ENCODE measurements around the gene ZNF684.
"Not testable (repeated sequence)": the region's sequence is repeated elsewhere in the genome, so short reads cannot be mapped to it uniquely, and the experiment has no call there.

ZNF684 gene

DNA sequence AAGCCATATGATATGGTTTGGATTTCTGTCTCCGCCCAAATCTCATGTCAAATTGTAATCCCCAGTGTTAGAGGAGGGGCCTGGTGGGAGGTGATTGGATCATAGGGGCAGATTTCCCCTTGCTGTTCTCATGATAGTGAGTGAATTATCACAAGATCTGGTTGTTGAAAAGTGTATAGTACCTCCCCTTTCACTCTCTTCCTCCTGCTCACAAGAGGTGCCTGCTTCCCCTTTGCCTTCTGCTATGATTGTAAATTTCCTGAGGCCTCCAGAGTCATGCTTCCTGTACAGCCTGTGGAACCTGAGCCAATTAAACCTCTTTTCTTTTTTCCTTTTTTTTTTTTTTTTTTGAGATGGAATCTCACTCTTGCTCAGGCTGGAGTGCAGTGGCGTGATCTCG is 43.4 kb downstream of the ZNF684 start:
- DNase-seq (ENCODE audit: low read depth in 3 of 3): not testable (repeated sequence)

DNA sequence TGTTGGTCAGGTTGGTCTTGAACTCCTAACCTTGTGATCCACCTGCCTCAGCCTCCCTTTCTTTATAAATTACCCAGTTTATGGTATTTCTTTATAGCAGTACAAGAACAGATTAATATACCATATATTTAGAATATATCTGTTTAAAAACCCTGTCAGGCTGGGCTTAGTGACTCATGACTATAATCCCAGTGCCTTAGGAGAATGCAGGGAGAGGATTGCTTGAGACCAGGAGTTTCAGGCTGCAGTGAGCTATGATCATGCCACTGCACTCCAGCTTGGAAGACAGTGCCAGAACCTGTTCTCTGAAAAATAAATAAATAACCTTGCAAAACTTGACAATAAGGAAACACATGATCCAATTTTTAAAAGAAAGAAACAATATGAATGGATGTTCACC is 43.9 kb downstream of the ZNF684 start:
- DNase-seq (ENCODE audit: low read depth in 3 of 3): no peak

DNA sequence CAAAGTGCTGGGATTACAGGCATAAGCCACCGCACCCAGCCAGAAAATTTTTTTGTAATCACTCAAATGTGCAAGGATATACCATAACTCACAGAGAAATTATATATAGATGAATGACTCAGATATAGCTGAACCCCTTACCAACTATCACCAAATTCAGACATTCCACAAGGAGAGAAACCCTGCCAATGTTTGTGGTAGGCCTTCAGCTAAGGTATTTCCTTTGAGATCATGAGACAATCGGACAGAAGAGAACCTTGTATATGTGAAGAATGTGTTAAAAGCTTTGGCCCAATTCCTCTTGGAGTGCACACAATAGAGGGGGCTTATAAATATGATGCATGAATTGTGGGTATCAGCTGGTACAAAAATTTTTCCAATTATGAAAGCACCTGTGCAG is 50.7 kb downstream of the ZNF684 start:
- no peak for DNase-seq (ENCODE audit: low read depth in 3 of 3)

DNA sequence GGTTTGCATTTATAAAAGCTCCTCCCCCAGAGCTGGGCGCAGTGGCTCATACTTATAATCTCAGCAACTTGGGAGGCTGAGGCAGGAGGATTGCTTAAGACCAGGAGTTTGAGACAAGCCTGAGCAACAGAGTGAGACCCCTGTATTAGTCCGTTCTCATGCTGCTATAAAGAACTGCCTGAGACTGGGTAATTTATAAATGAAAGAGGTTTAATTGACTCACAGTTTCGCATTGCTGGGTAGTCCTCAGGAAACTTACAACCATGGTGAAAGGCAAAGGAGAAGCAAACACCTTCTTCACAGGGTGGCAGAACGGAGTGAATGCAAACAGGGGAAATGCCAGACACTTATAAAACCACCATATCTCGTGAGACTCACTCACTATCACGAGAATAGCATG is 52.5 kb downstream of the ZNF684 start:
- DNase-seq (ENCODE audit: low read depth in 3 of 3): no peak

DNA sequence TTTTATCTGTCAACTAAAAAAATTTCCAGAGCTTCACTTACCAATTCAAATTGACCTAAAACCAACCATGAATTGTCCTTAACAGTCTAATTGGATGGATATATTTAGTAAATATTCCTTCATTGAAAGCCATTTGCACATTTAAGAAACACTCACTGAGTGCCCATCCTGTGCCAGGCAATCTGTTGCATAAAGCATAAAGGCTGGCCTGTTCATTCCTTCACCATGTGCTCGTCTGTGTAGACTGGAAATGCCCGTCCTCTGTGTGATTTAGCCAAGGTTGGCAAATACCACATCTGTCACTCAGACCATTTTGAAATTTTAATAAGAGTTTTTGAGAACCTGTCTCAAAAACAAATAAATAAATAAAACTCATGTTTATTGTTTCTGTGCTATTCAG is 57.1 kb downstream of the ZNF684 start:
- no peak for DNase-seq (ENCODE audit: low read depth in 3 of 3)

DNA sequence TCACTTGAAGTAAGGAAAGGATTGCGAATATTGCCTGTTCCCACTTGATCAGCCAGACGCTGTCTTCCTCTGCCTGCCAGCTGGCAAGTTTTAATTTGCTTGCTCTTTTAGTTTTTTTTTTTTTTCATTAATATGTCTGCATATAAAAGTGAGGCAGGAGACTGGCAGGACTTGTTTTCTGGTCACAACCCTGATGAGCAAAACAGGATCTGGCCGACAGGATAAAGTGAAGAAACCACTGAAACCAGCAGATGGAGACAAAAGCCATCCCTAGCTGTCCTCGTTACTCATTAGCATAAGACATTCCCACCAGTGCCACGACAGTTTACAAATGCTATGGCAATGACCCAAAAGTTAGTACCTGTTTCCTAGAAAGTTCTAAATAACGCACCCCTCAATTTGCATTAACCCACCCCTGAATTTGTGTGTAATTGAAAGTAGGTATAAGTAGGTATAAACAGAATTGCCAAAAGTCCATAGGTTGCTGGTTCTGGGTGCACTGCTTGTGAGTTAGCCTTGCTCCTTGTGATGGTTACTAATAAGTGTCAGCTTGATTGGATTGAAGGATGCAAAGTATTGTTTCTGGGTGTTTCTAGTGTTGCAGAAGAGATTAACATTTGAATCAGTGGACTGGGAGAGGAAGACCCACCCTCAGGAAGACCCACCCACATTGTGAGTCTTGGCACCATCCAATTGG is 60.8 kb downstream of the ZNF684 start:
- no peak for DNase-seq (ENCODE audit: low read depth in 3 of 3)

DNA sequence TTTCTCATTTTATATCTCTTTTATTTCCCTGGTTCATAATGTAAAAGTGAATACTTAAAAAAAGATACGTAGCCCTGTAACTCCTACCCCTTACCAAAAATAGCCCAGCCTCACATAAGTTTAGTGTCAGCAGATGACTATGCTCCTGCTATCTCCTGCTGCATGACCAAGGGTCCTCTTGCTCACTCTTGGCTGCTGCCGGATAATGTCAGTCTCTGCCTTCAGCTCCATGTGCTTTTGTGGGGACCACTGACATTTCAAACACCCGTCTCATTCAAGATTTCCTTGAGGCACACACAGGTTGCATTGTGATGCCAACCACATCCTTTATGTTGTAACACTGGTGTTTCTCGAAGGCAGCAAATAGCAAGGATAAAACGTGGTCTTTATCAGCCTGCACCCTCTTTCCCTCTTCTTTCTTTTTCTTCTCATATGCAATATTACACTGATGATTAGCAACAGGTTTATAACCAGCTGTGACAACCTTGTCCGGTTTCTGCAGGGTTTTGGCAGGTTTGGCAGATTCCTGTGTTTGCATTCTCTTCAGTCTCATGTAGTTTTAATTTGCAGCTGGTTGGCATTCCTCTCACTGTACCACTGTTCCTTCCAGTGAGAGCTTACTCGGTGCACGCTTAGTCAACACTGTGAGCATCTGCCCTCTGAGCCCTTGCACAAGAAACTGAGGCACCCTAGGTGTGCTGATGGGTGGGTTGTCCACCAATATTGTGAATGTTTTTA is 62.2 kb downstream of the ZNF684 start:
- no peak for DNase-seq (ENCODE audit: low read depth in 3 of 3)

DNA sequence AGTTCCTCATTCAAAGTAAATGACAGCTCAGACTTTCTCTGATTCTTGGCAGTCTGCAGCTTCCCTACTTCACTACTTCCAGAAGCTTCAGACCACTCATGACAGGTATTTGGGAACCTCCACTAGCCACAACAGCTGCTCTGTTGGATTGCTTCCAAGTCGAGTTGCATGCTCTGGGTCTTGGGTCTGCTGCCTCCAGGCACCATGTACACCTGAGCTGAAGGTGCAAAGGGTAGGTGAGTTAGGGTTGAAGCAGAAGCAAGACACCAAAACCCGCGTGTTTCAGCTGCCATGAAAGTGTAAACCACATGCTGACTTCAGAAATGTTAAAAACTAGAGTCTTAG is 62.7 kb downstream of the ZNF684 start:
- no peak for DNase-seq (ENCODE audit: low read depth in 3 of 3)

DNA sequence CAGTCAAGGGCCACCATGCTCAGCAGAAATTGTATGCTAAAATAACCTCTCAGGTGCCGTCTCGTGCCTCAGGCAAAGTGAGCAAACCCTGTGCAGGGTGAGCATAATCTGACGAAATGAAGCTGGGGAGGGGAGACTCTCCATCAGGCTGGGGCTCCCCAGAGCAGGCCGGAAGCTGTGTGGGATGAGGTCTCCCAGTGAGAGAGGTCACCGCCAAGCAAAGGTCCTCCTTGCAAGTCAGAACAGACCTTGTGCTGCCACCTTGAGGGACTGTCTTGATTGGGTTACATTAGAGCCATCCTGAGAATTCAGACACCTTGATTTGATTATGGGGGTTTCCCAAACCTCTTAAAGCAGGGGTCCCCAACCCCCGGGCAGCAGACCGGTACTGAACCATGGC is 64.2 kb downstream of the ZNF684 start:
- DNase-seq (ENCODE audit: low read depth in 3 of 3): no peak

All from stimulated activated CD4-positive, alpha-beta T cell treated with anti-CD3 and anti-CD28 coated beads, TNF-alpha, amount 100 ng/mL, for 4 hours (primary cell).